HG03571 (cell line): ENCODE measurements around the gene GLRX5.

ENCODE experiments used
- ATAC-seq: cut with Tn5 transposase; IDR thresholded peaks from one replicate; pipeline ENCODE4 v1.9.1; 2021; ENCODE audit not compliant: unreplicated experiment

Gene GLRX5

DNA sequence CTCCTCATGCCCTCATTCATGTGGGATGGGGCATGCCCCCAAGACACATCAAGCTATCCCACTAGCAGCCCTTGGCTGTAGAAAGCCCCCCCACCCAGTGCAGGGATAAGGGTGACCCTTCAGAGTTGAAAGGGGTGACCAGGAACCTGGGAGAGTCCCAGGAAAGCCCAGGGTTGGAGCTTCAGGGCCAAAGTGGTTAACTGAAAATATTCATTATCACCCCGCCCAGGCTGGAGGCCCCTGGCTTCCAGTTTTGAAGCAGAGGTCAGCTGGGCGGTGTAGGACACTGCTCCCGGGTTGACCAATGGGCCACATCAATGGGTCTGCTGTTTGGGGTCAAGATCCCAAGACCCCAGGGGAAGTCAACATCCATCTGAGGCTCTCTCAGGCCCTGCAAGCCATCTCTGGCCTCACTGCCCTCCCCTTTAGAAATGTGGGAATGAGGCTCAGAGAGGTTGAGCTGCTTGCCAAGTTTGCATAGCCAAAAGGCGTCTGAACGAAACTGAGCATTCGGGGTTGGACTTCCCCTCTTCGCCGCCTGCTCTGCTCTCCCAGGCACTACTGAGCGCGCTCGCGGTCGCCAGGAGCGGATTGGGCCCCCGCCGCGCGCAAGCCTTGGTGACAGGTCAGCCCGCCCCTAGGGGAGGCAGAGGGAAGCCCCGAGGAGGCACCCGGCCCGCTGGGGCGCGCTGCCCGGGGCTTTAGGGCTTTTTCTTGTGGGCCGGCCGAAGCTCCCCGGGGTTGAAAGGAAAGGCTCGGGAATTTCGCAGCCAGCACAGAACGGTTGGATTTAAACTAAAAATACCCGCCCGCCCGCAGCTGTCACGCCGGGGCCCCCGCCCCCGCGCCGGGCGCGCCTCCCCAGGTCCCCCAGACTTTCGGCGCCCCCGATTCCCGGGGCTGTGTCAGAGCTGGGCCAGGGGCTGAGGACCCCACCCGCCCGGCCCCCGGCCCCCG, 19.0 kb upstream of the GLRX5 start:
- peak; percentile 84 for ATAC-seq

DNA sequence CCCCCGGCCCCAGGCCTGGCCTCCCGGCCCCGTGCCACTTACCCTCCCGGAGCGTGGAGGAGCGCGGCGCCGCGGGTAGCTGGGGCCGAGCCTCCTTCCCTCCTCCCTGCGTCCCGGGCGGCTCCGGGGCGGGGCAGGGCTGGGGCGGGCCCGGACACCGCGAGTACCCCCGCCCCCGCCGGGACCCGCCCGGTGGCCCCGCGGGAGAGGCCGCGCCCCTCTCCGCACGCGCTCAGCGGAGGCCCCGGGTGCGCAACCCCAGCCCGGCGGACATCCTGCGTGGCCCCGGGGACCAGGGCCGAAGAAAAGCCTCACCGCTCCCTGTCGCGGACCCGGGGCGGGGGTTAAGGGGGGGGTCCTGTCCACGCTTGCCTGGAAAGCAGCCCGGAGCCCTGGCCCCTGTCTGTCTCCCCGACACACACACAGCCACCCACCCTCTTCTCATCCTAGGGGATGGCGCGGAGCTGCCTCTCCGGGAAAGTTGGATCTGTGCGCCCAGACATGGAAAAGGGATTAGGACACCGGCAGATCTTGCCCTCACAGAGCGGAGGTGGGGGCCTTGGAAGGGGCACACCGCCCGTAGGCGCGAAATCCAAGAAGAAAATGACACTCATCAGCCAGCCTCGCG, 18.2 kb upstream of the GLRX5 start, which contains the start of gene SYNE3:
Gene SYNE3, minus strand, starts transcription at position 97 of the 628 bp plus-strand sequence. CDS start 40,829 bp downstream, outside the sequence.
- ATAC-seq = peak; percentile 34

DNA sequence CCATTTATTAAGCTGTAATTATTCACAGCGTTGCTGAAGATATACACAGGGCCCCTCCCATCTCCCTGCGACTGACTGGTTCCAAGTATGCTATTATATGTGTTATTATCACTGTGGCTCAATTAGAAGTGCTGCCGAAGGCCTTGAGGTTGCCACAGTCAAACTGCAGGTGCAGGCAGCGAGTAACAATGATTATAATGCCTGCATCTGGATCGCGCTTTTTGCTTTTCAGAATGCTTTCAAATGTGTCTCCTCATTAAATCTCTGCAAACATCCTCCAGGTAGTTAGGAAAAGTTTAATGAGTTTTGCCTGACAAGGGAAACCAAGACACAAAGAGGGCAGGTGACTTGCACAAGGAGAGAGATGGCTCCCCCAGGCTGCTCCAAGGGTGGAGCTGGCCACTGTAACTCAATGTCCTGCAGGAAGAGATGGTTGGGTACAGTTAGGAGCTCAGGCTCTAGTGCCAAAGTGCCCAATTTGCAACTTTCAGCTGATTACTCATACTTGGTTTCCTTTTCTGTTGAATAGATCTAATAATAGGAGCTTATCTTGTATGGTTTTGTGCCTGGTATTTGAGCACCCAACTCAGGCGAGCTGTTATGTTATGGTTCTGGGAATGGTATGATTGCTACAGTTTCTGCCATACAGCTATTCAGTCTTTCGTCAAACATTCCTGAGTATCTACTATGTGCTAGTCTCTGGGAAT, 16.7 kb upstream of the GLRX5 start:
- no peak for ATAC-seq

DNA sequence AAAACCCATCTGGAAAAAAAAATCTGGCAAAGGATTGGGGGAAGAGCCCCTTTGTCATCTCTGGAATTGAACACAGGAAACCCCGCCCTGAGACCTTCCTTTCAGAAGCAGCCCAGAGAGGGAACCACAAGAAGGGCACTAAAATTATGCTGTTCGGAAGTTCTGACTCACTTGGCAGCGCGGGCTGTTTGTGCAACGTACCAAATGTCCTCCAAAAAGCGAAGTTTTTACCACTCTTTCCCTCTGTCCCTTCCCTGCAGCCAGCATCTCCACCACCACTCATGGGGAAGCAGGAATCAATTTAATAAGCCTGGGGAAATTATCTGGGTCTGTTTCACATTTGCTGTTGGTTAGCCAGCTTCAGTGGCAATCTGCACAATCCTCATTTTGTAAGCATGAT, 15.2 kb upstream of the GLRX5 start:
- ATAC-seq = no peak

DNA sequence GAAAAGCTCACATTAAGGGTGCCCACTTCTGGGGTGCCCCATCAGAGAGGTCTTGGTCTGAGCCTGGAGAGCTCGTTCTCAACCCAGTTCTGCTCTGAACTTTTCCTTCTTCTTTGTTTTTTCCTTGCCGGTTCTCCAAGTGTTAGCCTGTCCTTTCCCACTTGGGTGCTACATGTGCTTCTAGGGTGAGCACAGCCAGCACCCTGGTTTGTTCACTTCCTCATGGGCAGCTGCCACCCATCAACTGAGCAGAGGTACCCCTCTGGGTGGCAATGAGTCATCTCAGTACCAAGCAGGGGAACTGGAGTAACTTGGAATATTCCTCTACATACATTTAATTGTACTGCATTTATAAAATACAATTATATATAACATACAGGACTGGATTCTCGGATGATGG, 14.5 kb upstream of the GLRX5 start:
- ATAC-seq = no peak

DNA sequence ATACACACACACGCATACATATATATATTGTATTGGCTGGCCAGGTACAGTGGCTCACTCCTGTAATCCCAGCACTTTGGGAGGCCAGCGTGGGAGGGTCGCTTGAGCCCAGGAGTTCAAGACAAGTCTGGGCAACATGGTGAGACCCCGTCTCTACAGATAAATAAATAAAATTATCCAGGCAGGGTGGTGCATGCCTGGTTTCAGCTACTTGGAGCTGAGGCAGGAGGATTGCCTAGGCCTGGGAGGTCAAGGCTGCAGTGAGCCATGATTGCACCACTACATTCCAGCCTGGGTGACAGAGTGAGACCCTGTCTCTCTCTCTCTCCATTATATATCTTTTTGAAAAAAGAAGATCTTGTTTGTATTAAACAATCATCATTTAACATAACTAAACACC, 13.8 kb upstream of the GLRX5 start:
- ATAC-seq = no peak

DNA sequence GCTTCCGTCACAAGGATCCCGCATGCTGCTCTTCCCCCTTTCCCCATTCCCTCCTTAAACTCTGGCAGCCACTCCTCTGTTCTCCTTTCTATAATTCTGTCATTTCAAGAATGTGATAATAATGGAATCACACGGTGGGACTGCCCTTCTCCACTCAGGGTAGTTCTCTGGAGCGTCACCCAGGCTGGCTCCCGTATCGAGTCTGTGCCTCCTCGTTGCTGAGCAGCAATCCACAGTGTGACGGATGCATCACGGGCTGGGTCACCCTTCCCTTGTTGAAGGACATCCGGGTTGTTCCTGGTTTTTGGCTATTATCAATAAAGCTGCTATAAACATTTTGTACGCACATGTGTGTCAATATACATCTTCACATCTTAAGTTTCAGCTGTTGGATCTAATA, 12.7 kb upstream of the GLRX5 start:
- no peak for ATAC-seq

DNA sequence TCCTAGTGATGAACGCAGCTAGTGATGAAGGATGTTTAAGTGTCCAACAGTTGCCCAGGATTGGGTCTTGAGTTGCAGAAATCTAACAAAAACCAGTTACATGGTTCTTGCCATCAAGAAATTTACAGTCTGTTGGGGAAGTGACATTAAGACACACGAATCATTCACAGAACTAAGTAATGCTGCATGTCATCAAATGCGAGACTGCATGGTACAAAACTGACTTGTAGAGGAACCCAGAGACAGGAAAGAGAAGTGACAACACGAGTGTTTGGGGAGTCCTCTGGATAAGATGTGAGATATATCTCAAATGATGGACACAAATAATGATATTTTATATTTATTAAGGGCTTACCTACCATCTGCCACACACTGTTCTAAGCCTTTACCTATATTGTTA, 12.3 kb upstream of the GLRX5 start:
- no peak for ATAC-seq

DNA sequence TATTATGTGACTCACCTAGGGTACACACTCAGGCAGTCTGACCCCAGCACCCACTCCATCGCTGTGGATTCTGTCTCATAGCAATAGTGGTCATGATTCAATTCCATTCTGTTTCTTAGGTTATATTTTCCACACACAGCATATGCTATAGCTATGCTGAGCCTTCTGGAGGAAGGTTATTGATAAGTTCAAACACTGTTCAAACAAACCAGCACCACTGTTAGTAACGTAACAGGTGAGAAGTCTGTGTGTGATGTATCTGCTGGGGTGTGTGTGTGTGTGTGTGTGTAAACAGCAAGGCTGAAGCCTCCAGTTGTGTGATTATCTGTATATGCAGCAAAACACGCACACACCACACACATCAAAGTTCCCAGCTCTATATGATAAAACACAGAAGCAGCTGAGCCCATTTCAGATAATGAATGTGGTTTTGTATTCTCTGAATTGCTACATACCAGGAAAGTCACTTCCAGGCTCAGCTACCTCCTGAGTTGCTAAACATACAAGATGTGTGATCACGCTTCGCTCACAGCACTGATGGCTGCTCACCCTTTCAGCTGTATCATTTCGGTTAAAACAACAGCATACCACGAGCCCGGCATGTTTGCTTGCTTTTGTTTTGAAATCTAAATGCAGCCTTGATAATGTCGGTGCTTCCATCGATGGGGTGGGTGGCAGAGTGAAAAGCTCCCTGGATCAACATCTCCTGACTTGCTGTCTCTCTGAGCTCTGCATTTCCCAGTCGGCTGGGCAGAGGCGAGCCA, 11.6 kb upstream of the GLRX5 start:
- ATAC-seq = no peak

DNA sequence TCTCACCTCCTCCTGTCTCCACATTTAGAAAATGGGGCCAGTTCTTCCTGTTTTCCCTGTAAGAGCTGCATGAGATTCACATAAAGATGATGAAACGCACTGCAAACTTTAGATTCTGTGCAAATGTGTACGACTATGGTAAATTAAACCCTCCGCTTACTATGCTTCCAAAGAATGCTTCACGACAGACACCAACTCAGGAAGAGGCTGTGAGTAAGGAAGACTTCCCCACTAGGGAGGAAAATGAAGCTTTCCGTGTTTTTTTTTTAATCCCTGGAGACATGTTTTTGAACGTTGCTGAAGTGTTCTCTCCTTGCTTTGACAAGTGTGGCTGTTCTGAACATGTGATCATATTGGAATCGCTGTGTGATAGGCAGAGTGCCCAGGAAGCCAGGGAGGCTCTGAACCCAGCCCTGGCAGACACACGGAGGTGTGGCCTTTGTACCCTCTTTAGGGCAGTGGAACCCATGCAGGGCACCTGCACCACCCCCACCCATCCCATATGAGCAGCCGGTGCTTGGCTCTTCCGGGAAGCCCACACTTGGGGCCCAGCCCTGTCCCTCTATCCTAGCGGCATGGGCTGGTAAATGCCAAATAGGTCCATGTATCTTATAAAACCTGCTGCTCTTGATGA, 10.9 kb upstream of the GLRX5 start:
- ATAC-seq = no peak

DNA sequence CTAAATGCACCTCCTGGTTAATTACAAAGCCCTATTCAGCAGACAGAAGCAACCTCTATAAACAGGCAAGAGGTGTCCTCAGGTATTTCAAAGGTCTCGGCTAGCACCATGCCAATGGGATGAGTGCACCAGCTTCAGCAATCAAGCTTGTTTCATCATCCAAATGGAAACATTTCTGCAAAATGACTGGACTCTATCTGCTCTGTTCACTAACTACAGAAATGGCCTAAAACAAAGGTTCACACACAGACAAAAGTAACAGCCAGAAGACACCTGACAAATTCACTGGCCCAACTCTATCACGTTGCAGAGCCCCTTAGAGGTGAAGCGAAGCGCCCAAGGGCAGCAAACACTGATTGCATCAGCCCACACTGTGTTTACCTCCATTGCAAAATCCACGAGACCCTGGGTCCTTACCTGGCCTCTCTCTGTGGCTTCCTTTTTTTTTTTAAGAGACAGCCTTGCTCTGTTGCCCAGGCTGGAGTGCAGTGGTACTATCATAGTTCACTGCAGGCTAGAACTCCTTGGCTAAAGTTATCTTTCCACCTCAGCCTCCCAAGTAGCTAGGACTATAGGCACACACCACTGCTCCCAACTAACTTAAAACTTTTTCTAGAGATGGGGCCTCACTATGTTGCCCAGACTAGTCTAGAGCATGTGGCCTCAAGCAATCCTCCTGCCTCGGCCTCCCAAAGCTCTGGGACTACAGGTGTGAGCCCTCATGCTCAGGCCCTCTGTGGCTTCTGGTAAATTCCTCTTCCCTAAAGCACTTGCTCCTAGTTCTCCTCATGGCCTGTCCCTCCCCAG, 9.9 kb upstream of the GLRX5 start:
- ATAC-seq = no peak

DNA sequence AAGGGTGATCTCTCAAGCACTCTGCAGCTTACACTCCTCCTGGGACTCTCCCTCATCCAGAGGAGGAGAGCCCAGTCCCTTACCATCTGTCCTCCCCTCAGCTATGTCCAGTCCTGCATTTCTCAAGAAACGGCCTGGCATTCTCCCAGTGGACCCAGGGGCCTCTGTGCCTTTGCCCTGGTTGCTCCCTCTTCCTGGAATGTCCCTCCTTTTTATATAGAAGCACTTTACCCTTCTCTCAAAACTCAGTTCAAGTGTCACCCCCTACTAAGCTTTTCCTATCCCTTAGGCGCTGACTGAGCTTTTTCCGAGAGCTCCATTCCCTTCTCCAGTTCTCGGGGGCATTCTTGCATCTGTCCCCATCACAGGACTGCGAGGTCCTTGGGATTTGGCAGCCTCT, 8.9 kb upstream of the GLRX5 start:
- ATAC-seq = no peak

DNA sequence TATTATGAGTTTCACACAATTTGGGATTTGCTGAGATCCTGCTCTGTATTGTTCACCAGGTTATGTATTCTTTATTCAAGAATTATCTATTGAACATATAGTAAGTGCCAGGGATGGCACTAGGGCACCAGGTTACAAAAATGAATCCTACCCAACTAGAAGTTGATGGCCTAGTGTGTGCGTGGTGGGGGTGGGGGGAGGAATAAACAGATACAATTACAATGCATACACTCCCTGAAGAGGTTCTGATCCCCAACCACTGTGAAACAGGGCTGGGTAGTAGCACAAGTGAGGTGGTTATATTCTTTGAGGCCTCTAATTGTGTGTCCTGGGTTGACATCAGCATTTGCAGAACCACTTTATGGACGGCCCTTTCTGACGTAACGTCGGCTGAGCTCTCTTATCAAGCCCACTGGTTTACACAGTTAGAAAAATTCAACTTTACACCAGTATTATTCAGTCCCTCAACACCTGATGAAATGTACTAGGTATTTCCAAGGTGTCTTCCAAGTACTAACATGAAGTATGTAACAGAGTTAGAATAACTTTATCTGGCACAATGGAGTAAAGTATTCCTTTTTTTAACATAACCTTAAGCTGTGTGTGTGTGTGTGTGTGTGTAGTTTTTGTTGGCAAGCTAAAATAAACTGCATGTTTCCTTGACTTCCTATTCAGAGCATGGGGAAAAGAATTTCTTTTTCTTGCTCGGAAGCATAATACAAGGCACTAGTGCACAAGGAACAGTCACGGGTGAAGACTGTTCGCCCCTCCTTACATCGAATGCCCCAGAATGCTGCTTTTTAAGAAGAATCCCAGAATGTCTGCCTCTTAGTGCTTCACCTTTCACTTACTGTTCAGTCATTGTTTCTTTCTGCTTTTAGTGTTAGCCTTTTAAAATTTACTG, 8.1 kb upstream of the GLRX5 start:
- ATAC-seq = no peak

DNA sequence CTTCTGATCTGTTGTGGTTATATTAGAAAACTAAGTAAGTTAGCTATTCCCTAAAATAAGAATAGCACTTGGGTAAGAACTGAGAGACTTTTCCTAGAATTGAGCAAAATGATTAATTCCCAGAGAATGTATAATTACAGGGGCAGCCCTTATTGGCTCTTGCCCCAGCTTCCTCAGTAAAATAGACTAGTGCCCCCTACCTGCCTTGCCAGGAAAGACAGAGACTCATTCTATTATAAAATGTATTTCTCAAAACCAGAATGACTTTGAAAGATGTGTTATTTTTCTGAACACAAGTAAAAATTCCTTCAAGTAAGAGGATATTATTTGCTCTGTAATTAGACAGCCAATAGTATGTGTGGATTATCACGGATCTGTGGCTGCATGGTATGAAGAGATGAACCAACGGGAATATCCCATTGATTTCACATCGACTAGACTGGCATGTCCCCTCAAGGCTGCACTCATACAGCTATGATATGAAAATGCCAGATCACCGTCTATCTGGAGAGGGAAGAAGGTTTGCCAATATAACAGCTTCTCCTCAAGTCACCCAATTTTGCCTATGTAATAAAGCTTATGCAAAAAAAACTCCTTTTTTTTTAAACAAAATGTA, 7.4 kb upstream of the GLRX5 start:
- ATAC-seq = no peak

DNA sequence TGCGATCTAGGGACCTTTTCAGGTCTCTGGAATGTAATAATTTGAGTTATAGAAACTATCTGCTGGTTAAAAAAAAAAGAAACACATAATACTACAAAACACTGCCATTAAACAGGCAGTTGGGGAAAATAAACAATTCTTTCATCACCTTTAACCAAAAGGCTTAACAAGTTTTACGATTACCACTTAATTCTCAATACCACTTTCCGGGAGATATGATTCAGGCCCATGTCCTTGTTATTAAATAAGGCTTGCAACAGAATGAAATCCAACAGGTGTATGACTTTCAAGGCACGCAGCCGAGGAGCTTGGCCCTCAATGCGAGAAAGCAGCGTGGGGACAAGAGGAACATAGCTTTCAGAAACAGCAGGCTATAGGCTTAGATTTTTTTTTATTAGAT, 5.6 kb upstream of the GLRX5 start:
- no peak for ATAC-seq

DNA sequence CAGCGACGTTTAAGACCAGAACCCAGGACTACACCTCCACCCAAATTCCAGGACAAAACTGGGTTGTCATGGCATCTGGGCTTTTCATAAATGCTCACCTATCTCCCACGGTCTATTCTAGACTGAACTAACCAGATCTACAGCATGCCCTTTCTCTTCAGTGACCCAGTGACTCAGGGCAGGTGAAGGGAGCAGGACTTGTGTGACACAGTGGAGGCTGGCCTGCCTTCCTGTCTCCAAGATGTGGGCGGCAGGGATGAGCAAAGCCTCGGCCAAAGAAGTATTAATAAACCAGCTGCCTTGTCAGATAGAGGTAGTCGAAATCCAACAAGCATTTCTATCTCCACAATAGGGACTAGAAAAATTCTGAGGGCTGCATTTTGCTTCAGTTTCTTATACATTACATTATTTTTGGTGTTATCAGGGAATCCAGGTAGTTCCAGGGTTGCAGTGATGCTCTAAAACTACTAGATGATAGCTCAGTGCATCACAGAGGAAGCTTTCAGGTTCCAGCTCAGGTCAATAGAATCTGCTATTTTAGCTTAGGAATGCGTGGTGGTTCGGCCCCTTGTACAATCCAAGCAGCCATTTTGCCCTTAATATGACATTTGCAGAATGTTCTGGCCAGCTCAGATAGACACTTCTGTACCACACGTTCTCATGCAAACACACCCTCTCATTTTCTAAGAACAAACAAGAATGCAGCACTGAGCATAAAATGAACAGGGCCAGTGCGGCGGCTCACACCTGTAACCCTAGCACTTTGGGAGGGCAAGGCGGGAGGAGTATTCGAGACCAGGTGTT, 4.2 kb upstream of the GLRX5 start:
- no peak for ATAC-seq

DNA sequence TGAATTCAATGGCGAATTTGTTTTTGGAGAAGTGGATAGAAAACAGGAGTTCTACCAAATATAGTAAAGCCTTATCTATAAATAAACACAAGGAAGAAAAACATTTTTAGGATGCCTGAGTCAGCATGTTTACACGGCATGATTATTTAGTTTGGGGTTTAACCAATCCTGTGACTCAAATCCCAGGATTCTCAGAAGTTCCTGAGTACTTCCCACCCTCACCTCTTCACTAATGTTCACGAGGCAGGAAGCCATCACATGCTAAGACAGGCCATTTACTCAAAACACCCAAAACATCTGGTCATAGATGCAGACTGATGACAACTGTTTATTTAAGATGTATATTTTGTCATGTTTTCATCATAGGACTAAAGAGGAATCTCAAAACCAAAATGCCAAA, 3.4 kb upstream of the GLRX5 start:
- no peak for ATAC-seq
